ENCODE measurements around the gene KCNN4.

KCNN4 gene

GRCh38 chr19:43748685-43749084 is 32.1 kb downstream of the KCNN4 start:
- DNase-seq (ENCODE audit: low read depth in 3 of 3): no peak

- no peak for DNase-seq (ENCODE audit: low read depth in 3 of 3)
These were observed 32.6 kb downstream of the KCNN4 start for GRCh38 chr19:43748205-43748594.

- no peak for DNase-seq (ENCODE audit: low read depth in 3 of 3)
These were observed 33.1 kb downstream of the KCNN4 start for GRCh38 chr19:43747557-43748204.

DNA sequence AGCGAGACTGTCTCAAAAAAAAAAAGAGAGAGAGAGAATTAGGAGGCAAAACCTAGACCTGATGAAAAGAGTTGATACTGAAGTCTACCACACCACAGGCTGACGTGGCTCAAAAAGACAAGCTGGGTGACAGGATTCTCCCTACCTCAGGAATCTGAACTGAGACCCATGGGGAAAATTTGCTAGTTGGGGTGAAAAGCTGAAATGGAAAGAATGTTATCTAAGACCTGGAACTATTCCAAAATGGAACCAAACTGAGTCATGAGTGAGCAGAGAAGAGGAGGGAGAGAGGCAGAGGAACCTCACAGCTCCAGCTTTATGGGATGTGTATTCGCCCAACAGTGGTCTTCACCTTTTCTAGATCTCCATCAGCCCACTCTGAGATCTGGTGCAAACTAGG is 37.7 kb downstream of the KCNN4 start:
- DNase-seq (ENCODE audit: low read depth in 3 of 3): no peak

- no peak for DNase-seq (ENCODE audit: low read depth in 3 of 3)
These were observed 39.5 kb downstream of the KCNN4 start for GRCh38 chr19:43741075-43741825.

GRCh38 chr19:43739439-43740235 is 41.1 kb downstream of the KCNN4 start:
- no peak for DNase-seq (ENCODE audit: low read depth in 3 of 3)

- DNase-seq (ENCODE audit: low read depth in 3 of 3): no peak
These were observed 42.0 kb downstream of the KCNN4 start for GRCh38 chr19:43738780-43739211.

DNA sequence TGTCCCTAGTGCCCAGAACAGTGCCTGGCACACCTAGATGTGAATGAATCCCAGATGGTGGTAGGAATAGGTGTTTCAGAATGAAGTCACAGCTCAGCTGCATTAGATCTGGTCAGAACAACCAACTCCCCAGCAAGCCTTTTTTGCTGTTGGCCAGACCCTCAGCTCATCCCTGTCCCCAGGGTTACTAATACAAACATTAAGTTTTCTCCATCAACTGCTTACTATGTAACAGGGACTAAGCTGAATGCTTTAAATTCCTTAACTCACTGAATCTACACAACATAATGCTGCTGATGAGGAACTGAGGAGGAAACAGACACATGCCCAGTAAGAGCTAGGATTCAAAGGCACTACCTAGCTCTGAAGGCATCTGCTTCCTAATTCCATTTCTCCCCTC is 44.8 kb downstream of the KCNN4 start:
- no peak for DNase-seq (ENCODE audit: low read depth in 3 of 3)

- DNase-seq (ENCODE audit: low read depth in 3 of 3): no peak
These were observed 45.8 kb downstream of the KCNN4 start for GRCh38 chr19:43735013-43735412.

GRCh38 chr19:43731846-43732245 is 48.9 kb downstream of the KCNN4 start:
- DNase-seq (ENCODE audit: low read depth in 3 of 3): no peak

GRCh38 chr19:43731346-43731745 is 49.4 kb downstream of the KCNN4 start:
- DNase-seq (ENCODE audit: low read depth in 3 of 3): no peak

GRCh38 chr19:43729919-43730318 is 50.9 kb downstream of the KCNN4 start:
- no peak for DNase-seq (ENCODE audit: low read depth in 3 of 3)

DNA sequence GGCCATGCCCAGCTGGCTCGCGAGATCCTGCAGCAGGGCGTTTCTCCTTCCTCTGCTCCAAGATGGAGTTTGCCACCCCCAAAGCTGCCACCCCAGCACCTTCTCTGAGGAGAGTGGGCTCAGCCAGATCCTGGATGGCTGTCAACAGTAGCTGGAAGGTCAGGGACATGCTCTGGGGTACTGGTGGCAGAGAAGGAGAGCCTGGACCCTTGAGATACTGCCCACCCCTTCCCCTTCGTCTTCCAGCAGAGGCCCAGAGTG is 53.2 kb downstream of the KCNN4 start:
- no peak for DNase-seq (ENCODE audit: low read depth in 3 of 3)

GRCh38 chr19:43726736-43727592 is 53.8 kb downstream of the KCNN4 start:
- no peak for DNase-seq (ENCODE audit: low read depth in 3 of 3)

DNA sequence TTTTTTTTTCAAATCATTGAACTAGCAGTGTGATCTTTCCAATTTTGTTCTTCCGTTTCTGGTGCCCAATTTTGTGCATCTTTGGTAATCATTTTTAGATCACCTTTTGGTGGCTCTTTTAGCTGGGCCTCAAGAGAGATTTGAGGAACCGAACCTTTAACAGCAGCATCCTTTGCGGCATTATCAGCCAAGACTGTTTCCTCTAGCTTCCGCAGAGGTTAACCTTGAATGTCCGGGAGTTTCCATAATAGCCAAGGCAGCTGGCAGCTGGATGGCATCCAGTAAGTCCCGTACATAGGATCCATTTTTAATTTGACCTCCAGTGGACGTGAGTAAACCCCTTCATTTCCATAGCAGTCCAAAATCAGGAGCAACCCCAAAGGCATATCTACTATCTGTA is 55.3 kb downstream of the KCNN4 start:
- DNase-seq (ENCODE audit: low read depth in 3 of 3): no peak

DNA sequence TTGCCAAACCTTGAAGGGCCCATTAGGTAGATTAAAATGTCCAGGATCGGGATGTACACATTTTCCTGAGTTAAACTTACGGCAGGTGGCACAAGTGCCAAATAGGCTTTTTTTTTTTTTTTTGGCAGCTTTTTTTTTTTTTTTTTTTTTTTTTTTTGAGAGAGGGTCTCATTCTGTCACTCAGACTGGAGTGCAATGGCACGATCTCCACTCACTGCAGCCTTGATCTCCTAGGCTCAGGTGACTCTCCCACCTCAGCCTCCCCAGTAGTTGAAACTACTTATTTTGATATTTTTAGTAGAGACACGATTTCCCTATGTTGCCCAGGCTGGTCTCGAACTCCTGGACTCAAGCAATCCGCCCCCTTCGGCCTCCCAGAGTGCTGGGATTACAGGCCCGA is 55.9 kb downstream of the KCNN4 start:
- no peak for DNase-seq (ENCODE audit: low read depth in 3 of 3)

- no peak for DNase-seq (ENCODE audit: low read depth in 3 of 3)
These were observed 57.2 kb downstream of the KCNN4 start for GRCh38 chr19:43723588-43723987.

- no peak for DNase-seq (ENCODE audit: low read depth in 3 of 3)
These were observed 59.2 kb downstream of the KCNN4 start for GRCh38 chr19:43721469-43722048.

- DNase-seq (ENCODE audit: low read depth in 3 of 3): no peak
These were observed 59.8 kb downstream of the KCNN4 start for GRCh38 chr19:43720936-43721335.

- DNase-seq (ENCODE audit: low read depth in 3 of 3): no peak
These were observed 60.9 kb downstream of the KCNN4 start for GRCh38 chr19:43719918-43720317.

DNA sequence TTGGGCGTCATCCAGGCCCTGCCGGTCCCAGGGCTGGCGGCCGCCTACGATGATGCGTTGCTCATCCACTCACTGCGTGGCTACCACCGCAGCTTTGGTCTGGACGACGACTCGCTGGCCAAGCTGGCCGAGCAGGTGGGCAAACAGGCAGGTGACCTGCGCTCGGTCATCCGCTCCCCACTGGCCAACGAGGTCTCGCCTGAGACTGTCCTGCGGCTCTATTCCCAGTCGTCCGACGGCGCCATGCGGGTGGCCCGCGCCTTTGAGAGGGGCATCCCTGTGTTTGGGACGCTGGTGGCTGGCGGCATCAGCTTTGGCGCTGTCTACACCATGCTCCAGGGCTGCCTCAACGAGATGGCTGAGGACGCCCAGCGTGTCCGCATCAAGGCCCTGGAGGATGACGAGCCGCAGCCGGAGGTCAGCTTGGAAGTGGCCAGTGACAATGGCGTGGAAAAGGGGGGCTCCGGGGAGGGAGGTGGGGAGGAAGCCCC is 61.4 kb downstream of the KCNN4 start:
- DNase-seq (ENCODE audit: low read depth in 3 of 3): no peak

Data from stimulated activated CD4-positive, alpha-beta T cell treated with anti-CD3 and anti-CD28 coated beads, TNF-alpha, amount 100 ng/mL, for 24 hours (primary cell).